Stimulated activated CD8-positive, alpha-beta memory T cell treated with anti-CD3 and anti-CD28 coated beads, Interleukin-4, amount 100 ng/mL, for 1 hour (primary cell): ENCODE results near the gene ARHGAP15.
"Not testable (repeated sequence)": the region's sequence is repeated elsewhere in the genome, so short reads cannot be mapped to it uniquely, and the experiment has no call there.

Experiments used
- DNase-seq, 2 donors: peaks; one replicate each; pipeline ENCODE4 v3.0.0-alpha.2; 2020; ENCODE audit warnings: low read depth in 2 of 2, low spot score in 1 of 2

The ARHGAP15 gene

GRCh38 chr2:143128681-143129580 is at the start of gene ARHGAP15:
TSS of gene ARHGAP15 (plus strand) at chr2:143129419.
- peak; percentile 17 to 53 for DNase-seq

- no peak for DNase-seq
These were observed 47.6 kb upstream of the ARHGAP15 start for GRCh38 chr2:143081616-143082015.

GRCh38 chr2:143083636-143084035 is 45.6 kb upstream of the ARHGAP15 start:
- no peak for DNase-seq

- no peak for DNase-seq
These were observed 44.8 kb upstream of the ARHGAP15 start for GRCh38 chr2:143084462-143084861.

GRCh38 chr2:143085125-143085784 is 44.0 kb upstream of the ARHGAP15 start:
- no peak for DNase-seq

GRCh38 chr2:143087033-143087432 is 42.2 kb upstream of the ARHGAP15 start:
- no peak for DNase-seq

GRCh38 chr2:143088388-143088787 is 40.8 kb upstream of the ARHGAP15 start:
- no peak for DNase-seq

GRCh38 chr2:143089520-143089919 is 39.7 kb upstream of the ARHGAP15 start:
- not testable (repeated sequence) for DNase-seq

- peak; percentile 29 to 34 for DNase-seq
These were observed 18.3 kb upstream of the ARHGAP15 start for GRCh38 chr2:143110758-143111428.

GRCh38 chr2:143117225-143117624 is 12.0 kb upstream of the ARHGAP15 start:
- DNase-seq, result no peak

- DNase-seq, result no peak
These were observed 8.1 kb upstream of the ARHGAP15 start for GRCh38 chr2:143121079-143121478.

GRCh38 chr2:143121957-143122356 is 7.3 kb upstream of the ARHGAP15 start:
- no peak for DNase-seq

- no peak for DNase-seq
These were observed 5.3 kb upstream of the ARHGAP15 start for GRCh38 chr2:143123911-143124310.

GRCh38 chr2:143124445-143124844 is 4.8 kb upstream of the ARHGAP15 start:
- DNase-seq, result no peak

- DNase-seq, result no peak
These were observed 3.5 kb upstream of the ARHGAP15 start for GRCh38 chr2:143125717-143126116.

GRCh38 chr2:143132355-143132754 is 3.1 kb downstream of the ARHGAP15 start:
- DNase-seq, result no peak

GRCh38 chr2:143133783-143134182 is 4.6 kb downstream of the ARHGAP15 start:
- DNase-seq, result no peak

GRCh38 chr2:143138292-143138691 is 9.1 kb downstream of the ARHGAP15 start:
- no peak for DNase-seq

- no peak for DNase-seq
These were observed 10.7 kb downstream of the ARHGAP15 start for GRCh38 chr2:143139835-143140393.

GRCh38 chr2:143140864-143141661 is 11.8 kb downstream of the ARHGAP15 start:
- DNase-seq, result no peak

- no peak for DNase-seq
These were observed 13.4 kb downstream of the ARHGAP15 start for GRCh38 chr2:143142598-143142997.
